ENCODE data around the gene PA2G4.
A peak's percentile ranks its signal among the peaks of the same experiment; 100 is the strongest.

The PA2G4 gene

GRCh38 chr12:56082382-56082781 is 22.0 kb upstream of the PA2G4 start:
- Mint-ChIP-seq H3K4me3 (no peak overlapping the region), H3K4me1 (peaks cover 38% of the 10 kb centered on the region), H3K27me3 (ENCODE audit: low read depth, poor library complexity) (peaks cover 31% of the 10 kb centered on the region), H3K36me3 (ENCODE audit: low read depth) (no peaks in the 10 kb centered on the region), H3K27ac (no peak overlapping the region), H3K9me3 (no peaks in the 10 kb centered on the region)
- TF ChIP-seq, protein P1, sequence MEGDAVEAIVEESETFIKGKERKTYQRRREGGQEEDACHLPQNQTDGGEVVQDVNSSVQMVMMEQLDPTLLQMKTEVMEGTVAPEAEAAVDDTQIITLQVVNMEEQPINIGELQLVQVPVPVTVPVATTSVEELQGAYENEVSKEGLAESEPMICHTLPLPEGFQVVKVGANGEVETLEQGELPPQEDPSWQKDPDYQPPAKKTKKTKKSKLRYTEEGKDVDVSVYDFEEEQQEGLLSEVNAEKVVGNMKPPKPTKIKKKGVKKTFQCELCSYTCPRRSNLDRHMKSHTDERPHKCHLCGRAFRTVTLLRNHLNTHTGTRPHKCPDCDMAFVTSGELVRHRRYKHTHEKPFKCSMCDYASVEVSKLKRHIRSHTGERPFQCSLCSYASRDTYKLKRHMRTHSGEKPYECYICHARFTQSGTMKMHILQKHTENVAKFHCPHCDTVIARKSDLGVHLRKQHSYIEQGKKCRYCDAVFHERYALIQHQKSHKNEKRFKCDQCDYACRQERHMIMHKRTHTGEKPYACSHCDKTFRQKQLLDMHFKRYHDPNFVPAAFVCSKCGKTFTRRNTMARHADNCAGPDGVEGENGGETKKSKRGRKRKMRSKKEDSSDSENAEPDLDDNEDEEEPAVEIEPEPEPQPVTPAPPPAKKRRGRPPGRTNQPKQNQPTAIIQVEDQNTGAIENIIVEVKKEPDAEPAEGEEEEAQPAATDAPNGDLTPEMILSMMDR (IDR thresholded peaks at IDR 0.05), result no peak
- no peak for DNase-seq

- Mint-ChIP-seq H3K4me3 (no peak overlapping the region), H3K9me3 (no peaks in the 10 kb centered on the region), H3K4me1 (peaks cover 38% of the 10 kb centered on the region), H3K27me3 (ENCODE audit: low read depth, poor library complexity) (peaks cover 31% of the 10 kb centered on the region), H3K36me3 (ENCODE audit: low read depth) (no peaks in the 10 kb centered on the region), H3K27ac (no peak overlapping the region)
- DNase-seq, result no peak
- TF ChIP-seq, protein P1 (IDR thresholded peaks at IDR 0.05), result no peak
These were observed 21.4 kb upstream of the PA2G4 start for GRCh38 chr12:56082967-56083366.

DNA sequence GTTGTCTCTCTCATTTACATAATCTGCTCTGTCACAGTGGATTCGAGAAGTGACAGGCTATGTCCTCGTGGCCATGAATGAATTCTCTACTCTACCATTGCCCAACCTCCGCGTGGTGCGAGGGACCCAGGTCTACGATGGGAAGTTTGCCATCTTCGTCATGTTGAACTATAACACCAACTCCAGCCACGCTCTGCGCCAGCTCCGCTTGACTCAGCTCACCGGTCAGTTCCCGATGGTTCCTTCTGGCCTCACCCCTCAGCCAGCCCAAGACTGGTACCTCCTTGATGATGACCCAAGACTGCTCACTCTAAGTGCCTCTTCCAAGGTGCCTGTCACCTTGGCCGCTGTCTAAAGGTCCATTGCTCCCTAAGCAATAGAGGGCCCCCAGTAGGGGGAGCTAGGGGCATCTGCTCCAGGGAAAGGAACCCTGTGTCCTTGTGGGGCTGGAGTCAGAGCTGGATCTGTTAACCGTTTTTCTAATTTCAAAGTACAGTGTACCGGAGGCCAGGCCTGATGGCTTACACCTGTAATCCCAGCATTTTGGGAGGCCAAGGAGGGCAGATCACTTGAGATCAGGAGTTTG is 19.3 kb upstream of the PA2G4 start:
- DNase-seq, result peak; percentile 24

GRCh38 chr12:56086096-56086495 is 18.3 kb upstream of the PA2G4 start:
- no peak overlapping the region for H3K27ac Mint-ChIP-seq
- no peak overlapping the region for H3K4me3 Mint-ChIP-seq
- H3K27me3 Mint-ChIP-seq (ENCODE audit: low read depth, poor library complexity), result peaks cover 14% of the 10 kb centered on the region
- H3K36me3 Mint-ChIP-seq (ENCODE audit: low read depth), result no peaks in the 10 kb centered on the region
- H3K4me1 Mint-ChIP-seq, result peaks cover 19% of the 10 kb centered on the region
- TF ChIP-seq, protein P1 (IDR thresholded peaks at IDR 0.05), result no peak
- no peak for DNase-seq
- H3K9me3 Mint-ChIP-seq, result no peaks in the 10 kb centered on the region

More for the DNA sequence above, 19.3 kb upstream of the PA2G4 start:
- no peaks in the 10 kb centered on the region for H3K9me3 Mint-ChIP-seq
- TF ChIP-seq, protein P1 (IDR thresholded peaks at IDR 0.05), result no peak
- H3K27ac Mint-ChIP-seq, result no peak overlapping the region
- H3K36me3 Mint-ChIP-seq (ENCODE audit: low read depth), result no peaks in the 10 kb centered on the region
- H3K4me3 Mint-ChIP-seq, result no peak overlapping the region
- H3K4me1 Mint-ChIP-seq, result peaks cover 25% of the 10 kb centered on the region
- H3K27me3 Mint-ChIP-seq (ENCODE audit: low read depth, poor library complexity), result peaks cover 25% of the 10 kb centered on the region

- Mint-ChIP-seq H3K27me3 (ENCODE audit: low read depth, poor library complexity) (peaks cover 10% of the 10 kb centered on the region), H3K27ac (no peak overlapping the region)
- no peak for DNase-seq
These were observed 17.8 kb upstream of the PA2G4 start for GRCh38 chr12:56086608-56087007.

GRCh38 chr12:56087220-56087619 is 17.1 kb upstream of the PA2G4 start:
- Mint-ChIP-seq H3K9me3 (no peaks in the 10 kb centered on the region), H3K4me3 (no peak overlapping the region), H3K27ac (no peak overlapping the region), H3K4me1 (peaks cover 12% of the 10 kb centered on the region), H3K27me3 (ENCODE audit: low read depth, poor library complexity) (peaks cover 10% of the 10 kb centered on the region), H3K36me3 (ENCODE audit: low read depth) (no peaks in the 10 kb centered on the region)
- TF ChIP-seq, protein P1 (IDR thresholded peaks at IDR 0.05), result no peak
- DNase-seq, result no peak

More at GRCh38 chr12:56086608-56087007, 17.8 kb upstream of the PA2G4 start:
- no peaks in the 10 kb centered on the region for H3K36me3 Mint-ChIP-seq (ENCODE audit: low read depth)
- TF ChIP-seq, protein P1 (IDR thresholded peaks at IDR 0.05), result no peak
- H3K9me3 Mint-ChIP-seq, result no peaks in the 10 kb centered on the region
- H3K4me3 Mint-ChIP-seq, result no peak overlapping the region
- peaks cover 16% of the 10 kb centered on the region for H3K4me1 Mint-ChIP-seq
